Uterus (tissue), 4 donors: ENCODE data around the gene ERC2. TPM values are rescaled to one million over a fixed set of nuclear protein-coding genes. Genes with fewer than 3 reads are reported as not detected.

ENCODE experiments used
- DNase-seq, 2 donors: peaks; one replicate each; pipeline ENCODE4 v3.0.0-alpha.2; 2019 to 2020
- H3K27ac ChIP-seq, 2 donors: fragments of 200-600 bp; sonication (generic); 1 replicate in 1 of 2; 2 replicates in 1 of 2; pipeline ENCODE4 v1.5.1; 2016 to 2018
- H3K27me3 ChIP-seq, 2 donors: fragments of 200-600 bp; sonication (generic); one replicate each; pipeline ENCODE4 v1.5.1; 2018 to 2019; ENCODE audit warnings: control low read depth in 1 of 2
- H3K36me3 ChIP-seq, 2 donors: fragments of 200-600 bp; sonication (generic); one replicate each; pipeline ENCODE4 v1.5.1; 2019; ENCODE audit warnings: control low read depth in 1 of 2
- H3K4me1 ChIP-seq, 2 donors: fragments of 200-600 bp; sonication (generic); one replicate each; pipeline ENCODE4 v1.5.1; 2018 to 2019; ENCODE audit warnings: control low read depth in 1 of 2
- H3K4me3 ChIP-seq, 2 donors: fragments of 200-600 bp; sonication (generic); 1 replicate in 1 of 2; 2 replicates in 1 of 2; pipeline ENCODE4 v1.5.1; 2018 to 2019; ENCODE audit warnings: mild to moderate bottlenecking in 1 of 2
- H3K9me3 ChIP-seq, 2 donors: fragments of 200-600 bp; sonication (generic); one replicate each; pipeline ENCODE4 v1.5.1; 2019; ENCODE audit warnings: control low read depth in 1 of 2
- CTCF ChIP-seq, 4 experiments: fragments of 200-600 bp in 2 of 4; fragments of 450-650 bp in 2 of 4; sonication (generic) in 2 of 4; IDR thresholded peaks; one replicate each; pipeline ENCODE4 v1.5.1; 2016 to 2019; ENCODE audit warnings: antibody characterized with exemption in 4 of 4, mild to moderate bottlenecking in 2 of 4, moderate library complexity in 1 of 4
- POLR2A ChIP-seq, 2 donors: fragments of 450-650 bp; IDR thresholded peaks; one replicate each; pipeline ENCODE4 v1.6.1; 2016; ENCODE audit warnings: antibody characterized with exemption in 2 of 2, mild to moderate bottlenecking in 1 of 2, moderate library complexity in 1 of 2
- intact Hi-C: fragments of 100-400 bp; cut with DNase I; formaldehyde crosslinking; loops from one replicate; pipeline ENCODE4 v1.15.1; 2023; ENCODE audit warnings: low total_unique reads
- total RNA-seq, 4 donors: library from RNA; depleted of rRNA in 3 of 4; stranded (reverse); fragments of >200 nt in 3 of 4; gene quantifications; one replicate each; pipeline versions ENCODE4 v1.1.0 to v1.2.4, GENCODE V29; 2014 to 2023
- donor health status: DM: yes; HTN: yes; CAD: no.

ERC2 gene
- total RNA-seq, 4 donors from 2014 or later: 1.7 to 5.5 TPM; not detected in 2

GRCh38 chr3:55742022-55742831 is 726.0 kb downstream of the ERC2 start:
- H3K27ac ChIP-seq: no peak overlapping the region
- H3K36me3 ChIP-seq: no peaks in the 10 kb centered on the region
- no peak overlapping the region for H3K4me3 ChIP-seq
- no peak for DNase-seq
- intact Hi-C loops: no loop called here
- no peak for TF ChIP-seq POLR2A (IDR thresholded peaks at IDR 0.05)
- no peak for TF ChIP-seq CTCF (IDR thresholded peaks at IDR 0.05)
- no peaks in the 10 kb centered on the region for H3K27me3 ChIP-seq
- H3K9me3 ChIP-seq: no peaks in the 10 kb centered on the region
- H3K4me1 ChIP-seq: no peaks in the 10 kb centered on the region

GRCh38 chr3:55737186-55737585 is 731.1 kb downstream of the ERC2 start:
- Histone ChIP-seq H3K27ac (no peak overlapping the region), H3K4me1 (no peaks in the 10 kb centered on the region), H3K36me3 (no peaks in the 10 kb centered on the region), H3K9me3 (no peaks in the 10 kb centered on the region), H3K27me3 (no peaks in the 10 kb centered on the region), H3K4me3 (no peak overlapping the region)
- TF ChIP-seq POLR2A (IDR thresholded peaks at IDR 0.05) (no peak), CTCF (IDR thresholded peaks at IDR 0.05) (no peak)
- intact Hi-C loops: no loop called here
- DNase-seq: no peak

DNA sequence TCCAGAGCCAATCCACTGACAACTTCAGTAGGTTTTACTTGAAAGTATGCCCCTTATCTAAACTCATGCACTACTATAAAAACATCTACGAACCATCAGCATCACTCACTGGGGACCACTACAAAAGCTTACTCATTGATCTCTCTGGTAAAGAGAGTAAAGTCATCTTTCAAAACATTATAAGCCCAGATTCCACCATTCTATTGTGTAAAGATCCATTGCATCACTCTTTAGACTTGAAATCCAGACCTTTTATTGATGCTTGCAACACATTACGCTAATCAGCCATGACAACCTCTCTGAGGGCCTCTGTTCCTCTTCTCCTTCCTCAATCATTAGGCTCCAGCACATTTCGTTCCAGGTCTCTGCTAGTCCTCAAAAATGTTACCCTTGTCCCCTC is 732.3 kb downstream of the ERC2 start:
- Histone ChIP-seq H3K27ac (no peak overlapping the region), H3K4me3 (no peak overlapping the region), H3K36me3 (no peaks in the 10 kb centered on the region), H3K27me3 (no peaks in the 10 kb centered on the region), H3K9me3 (no peaks in the 10 kb centered on the region), H3K4me1 (no peaks in the 10 kb centered on the region)
- TF ChIP-seq POLR2A (IDR thresholded peaks at IDR 0.05) (no peak), CTCF (IDR thresholded peaks at IDR 0.05) (no peak)
- intact Hi-C loops: no loop called here
- DNase-seq: no peak

DNA sequence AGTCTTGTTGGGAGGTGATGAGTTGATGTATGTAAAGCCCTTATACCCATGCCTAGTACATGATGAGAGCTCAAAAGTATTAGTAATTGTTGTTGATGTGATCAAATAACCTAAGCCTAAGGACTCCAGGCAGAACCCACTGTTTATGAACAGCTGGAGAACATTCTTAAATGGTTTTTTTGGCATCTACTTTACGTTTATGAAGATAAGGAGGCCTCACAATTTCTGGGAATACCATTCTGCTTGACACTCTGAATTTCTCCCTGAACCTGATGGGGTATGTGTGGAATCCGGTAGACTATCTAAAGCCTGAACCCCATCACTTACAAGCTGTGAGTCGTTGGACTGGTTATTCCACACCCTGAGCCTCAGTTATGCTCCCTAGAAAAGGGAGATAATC is 736.5 kb downstream of the ERC2 start:
- DNase-seq: no peak
- TF ChIP-seq POLR2A (IDR thresholded peaks at IDR 0.05) (no peak), CTCF (IDR thresholded peaks at IDR 0.05) (no peak)
- Histone ChIP-seq H3K4me3 (no peak overlapping the region), H3K4me1 (no peaks in the 10 kb centered on the region), H3K9me3 (no peaks in the 10 kb centered on the region), H3K27ac (no peak overlapping the region), H3K27me3 (no peaks in the 10 kb centered on the region), H3K36me3 (no peaks in the 10 kb centered on the region)
- intact Hi-C loops: no loop called here

GRCh38 chr3:55729546-55729945 is 738.7 kb downstream of the ERC2 start:
- intact Hi-C loops: no loop called here
- no peak for TF ChIP-seq POLR2A (IDR thresholded peaks at IDR 0.05)
- no peak for TF ChIP-seq CTCF (IDR thresholded peaks at IDR 0.05)
- H3K36me3 ChIP-seq: no peaks in the 10 kb centered on the region
- H3K4me3 ChIP-seq: no peak overlapping the region
- no peak overlapping the region for H3K27ac ChIP-seq
- DNase-seq: no peak
- no peaks in the 10 kb centered on the region for H3K27me3 ChIP-seq
- H3K9me3 ChIP-seq: no peaks in the 10 kb centered on the region
- H3K4me1 ChIP-seq: no peaks in the 10 kb centered on the region
